Retinal pigment epithelial cell (primary cell): ENCODE measurements around the gene PDGFB.

Experiments
- DNase-seq: peaks from one replicate; pipeline ENCODE4 v3.0.0-alpha.2; 2010; ENCODE audit warnings: low read depth
- H3K4me3 ChIP-seq: 2 replicates; pipeline ENCODE4 v1.5.1; 2011; ENCODE audit warnings: mild to moderate bottlenecking, low read length, control low read depth, moderate library complexity
- TF ChIP-seq, protein P1 (sequence below): conservative IDR thresholded peaks from 2 replicates; pipeline ENCODE4 v1.5.1; 2011; ENCODE audit warnings: low read depth, low read length, control low read depth, inconsistent platforms

The PDGFB gene

DNA sequence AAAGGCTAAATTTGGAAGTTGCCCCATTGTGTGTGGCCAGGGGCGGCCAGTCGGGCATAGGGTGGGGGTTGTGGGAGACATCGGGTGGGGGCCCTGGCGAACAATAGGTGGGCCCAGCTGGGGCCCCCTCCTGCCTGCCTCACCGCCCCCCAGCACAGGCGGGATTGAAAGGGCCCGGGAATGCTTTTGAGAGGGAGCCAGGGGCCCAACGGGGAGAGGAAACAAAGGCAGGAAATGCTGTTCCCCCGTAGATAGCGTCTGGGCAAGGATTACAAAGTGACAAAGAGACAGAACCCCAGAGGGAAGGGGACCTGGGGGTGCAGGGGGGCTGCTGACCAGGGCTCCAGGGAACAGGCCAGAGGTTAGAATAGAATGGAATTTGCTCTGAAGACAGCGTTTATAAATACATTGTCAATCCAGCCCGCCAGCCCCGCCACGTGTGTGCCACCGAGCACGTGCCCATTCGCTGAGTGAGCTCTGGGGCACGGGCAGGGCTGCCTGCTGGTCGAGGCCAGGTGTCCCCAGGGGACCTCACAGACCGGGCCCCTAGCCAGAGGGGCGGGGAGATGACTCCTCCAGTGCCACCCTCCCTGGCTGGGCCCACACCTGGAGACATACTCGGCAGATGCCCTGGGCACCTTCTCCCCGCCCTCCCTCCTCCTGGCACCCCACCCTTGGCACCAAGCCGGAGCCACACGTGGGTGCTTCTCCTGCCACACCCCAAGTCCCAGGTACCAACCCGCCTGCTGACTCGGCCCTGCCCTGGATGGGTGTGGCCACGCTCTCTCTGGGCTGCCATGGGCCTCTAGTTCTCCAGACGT is 9.7 kb downstream of the PDGFB start:
- no peak overlapping the region for H3K4me3 ChIP-seq
- TF ChIP-seq, protein P1, sequence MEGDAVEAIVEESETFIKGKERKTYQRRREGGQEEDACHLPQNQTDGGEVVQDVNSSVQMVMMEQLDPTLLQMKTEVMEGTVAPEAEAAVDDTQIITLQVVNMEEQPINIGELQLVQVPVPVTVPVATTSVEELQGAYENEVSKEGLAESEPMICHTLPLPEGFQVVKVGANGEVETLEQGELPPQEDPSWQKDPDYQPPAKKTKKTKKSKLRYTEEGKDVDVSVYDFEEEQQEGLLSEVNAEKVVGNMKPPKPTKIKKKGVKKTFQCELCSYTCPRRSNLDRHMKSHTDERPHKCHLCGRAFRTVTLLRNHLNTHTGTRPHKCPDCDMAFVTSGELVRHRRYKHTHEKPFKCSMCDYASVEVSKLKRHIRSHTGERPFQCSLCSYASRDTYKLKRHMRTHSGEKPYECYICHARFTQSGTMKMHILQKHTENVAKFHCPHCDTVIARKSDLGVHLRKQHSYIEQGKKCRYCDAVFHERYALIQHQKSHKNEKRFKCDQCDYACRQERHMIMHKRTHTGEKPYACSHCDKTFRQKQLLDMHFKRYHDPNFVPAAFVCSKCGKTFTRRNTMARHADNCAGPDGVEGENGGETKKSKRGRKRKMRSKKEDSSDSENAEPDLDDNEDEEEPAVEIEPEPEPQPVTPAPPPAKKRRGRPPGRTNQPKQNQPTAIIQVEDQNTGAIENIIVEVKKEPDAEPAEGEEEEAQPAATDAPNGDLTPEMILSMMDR = no peak
- DNase-seq = no peak

DNA sequence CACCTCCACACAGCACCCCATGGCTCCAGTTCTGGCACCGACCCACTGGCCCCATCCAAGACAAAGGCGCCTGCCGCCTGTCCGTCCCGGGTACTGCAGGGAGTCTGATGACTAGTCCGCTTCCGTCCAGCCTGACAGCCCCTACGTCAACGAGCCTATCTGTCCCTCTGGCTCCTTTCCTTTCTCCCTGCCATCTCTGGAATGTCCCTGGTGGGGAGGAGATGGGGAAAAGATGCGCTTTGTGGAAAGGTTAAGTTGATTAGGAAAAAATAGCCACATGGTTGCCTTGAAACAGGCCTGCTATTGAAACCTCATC is 10.4 kb downstream of the PDGFB start:
- no peak for DNase-seq
- TF ChIP-seq, protein P1 = no peak
- H3K4me3 ChIP-seq = no peak overlapping the region

DNA sequence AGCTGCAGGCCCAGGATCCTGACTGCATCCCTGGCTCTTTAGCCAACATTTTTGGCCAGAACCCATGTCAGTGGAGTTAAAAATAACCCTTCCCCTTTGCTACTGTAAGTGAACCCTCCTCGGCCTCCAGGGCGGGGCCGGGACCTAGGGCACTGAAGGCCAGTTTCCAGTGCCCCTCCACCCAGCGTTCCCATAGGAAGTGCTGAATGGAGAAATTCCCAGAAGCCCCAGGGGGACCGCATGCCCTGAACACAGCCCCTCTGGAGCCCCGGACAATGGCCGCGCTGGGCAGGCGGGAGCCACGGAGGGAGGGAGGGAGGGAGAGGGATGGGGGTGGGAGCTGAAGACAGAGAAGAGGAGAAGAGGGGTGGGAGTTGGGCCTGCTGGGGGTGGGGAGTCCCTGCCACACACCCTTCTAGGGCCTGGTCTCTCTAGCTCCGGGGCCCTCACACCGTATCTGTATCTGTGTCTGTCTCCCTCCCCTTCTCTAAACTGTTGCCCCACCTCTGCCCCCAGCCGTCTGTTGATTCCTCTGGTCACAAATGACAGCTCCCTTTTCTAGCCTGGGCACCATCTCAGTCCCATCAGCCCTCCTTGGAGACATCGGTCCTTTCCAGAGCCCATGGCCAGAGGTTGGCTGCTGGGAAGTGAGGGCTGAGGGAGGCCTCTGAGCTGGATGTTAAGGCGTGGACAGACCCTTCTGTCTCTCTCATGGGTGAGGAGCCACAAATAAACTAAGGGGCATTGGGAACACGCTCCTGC is 10.9 kb downstream of the PDGFB start:
- TF ChIP-seq, protein P1 = no peak
- no peak for DNase-seq
- no peak overlapping the region for H3K4me3 ChIP-seq

GRCh38 chr22:39232806-39233709 is 11.7 kb downstream of the PDGFB start:
- no peak for DNase-seq
- TF ChIP-seq, protein P1 = no peak
- no peak overlapping the region for H3K4me3 ChIP-seq

DNA sequence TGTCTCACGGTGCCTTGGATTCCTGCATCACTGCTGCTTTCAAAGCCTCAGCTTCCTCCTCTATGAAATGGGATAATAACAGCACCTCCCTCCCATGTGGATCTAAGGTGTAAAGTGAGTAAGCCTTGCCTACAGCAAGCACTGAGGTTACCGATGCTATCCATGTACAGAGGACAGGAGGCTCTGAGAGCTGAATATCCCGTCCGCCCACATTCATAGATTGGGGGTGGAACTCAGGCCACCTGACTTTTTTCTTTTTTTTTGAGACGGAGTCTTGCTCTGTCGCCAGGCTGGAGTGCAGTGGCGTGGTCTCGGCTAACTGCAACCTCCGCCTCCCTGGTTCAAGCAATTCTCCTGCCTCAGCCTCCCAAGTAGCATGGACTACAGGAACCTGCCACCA is 12.5 kb downstream of the PDGFB start:
- H3K4me3 ChIP-seq = no peak overlapping the region
- DNase-seq = no peak
- TF ChIP-seq, protein P1 = no peak

- TF ChIP-seq, protein P1 = no peak
- no peak for DNase-seq
- no peak overlapping the region for H3K4me3 ChIP-seq
Measured at GRCh38 chr22:39231197-39231950, 13.4 kb downstream of the PDGFB start.
